Left forelimb (tissue), 1 donor: Measurements from ENCODE around the gene ADCY5.

ENCODE experiments used
- DNase-seq: peaks from one replicate; pipeline ENCODE4 v3.0.0-alpha.2; 2018; ENCODE audit warnings: low spot score

Gene ADCY5

DNA sequence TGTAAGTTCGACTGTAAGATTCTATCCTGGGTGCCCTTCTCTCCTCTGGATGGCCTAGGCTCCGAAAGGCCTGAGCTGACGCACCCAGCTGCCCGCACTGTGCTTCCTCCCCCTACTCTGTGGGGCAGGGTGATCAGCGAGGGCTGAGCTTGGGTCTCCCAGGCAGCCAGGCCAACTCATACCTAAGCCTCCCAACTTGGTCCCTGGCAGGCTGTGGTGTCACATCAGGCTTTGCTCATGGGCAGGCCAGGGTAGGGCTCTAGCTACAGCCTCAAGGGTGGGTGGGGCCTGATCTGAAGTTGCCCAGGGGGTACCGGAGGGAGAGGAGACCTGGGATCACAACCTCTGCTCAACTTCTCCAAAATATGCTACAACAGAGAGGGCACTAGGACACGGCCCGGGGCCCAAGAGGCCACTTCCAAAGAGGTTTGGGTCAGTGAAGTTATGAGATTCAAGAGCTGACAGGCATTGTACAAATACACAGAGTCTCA is 123.1 kb downstream of the ADCY5 start:
- DNase-seq: no peak

DNA sequence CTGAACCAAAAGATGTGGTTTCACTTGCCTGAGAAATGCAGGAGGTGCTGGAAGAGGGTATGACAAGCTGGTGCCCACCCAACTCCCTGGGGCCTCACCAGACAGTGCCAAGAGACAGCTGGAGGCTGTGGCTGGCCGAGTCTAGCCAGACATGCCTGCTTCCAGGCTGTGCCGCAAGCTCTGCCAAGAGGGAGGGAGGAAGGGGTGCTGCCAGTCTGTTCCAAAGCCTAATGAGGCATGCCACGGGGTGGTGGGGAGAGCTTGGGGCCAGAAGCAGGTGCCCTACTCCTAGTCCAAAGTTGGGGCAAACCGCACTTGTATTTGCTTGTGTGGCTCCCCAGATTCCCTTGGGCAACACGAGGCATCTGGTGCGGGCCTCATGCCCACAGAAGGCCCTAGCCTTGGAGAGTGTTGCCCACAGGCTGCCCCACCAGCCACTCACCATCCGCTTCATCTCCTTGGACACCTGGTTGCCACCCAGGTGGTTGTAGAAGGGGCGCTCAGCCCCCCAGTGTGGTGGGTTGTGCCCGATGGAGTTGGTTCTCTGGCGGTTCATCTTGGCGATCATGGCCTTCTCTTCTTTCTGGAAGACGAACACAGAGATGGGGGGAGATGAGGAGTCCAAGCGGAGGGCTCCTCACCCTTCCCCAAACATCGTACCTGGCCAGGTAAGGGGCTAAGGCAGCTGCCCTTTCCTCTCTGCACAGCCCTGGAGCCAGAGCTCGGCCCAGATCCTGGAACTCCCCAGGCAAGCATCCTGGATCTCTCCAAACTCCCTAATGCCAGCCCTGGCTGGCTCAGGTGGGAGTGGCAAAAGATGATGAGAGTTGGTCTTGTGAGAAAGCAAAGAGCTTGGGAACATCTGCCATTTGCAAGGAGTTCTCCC is 123.8 kb downstream of the ADCY5 start:
- DNase-seq: no peak

- no peak for DNase-seq
Measured at GRCh38 chr3:123323781-123324180, 125.1 kb downstream of the ADCY5 start.

DNA sequence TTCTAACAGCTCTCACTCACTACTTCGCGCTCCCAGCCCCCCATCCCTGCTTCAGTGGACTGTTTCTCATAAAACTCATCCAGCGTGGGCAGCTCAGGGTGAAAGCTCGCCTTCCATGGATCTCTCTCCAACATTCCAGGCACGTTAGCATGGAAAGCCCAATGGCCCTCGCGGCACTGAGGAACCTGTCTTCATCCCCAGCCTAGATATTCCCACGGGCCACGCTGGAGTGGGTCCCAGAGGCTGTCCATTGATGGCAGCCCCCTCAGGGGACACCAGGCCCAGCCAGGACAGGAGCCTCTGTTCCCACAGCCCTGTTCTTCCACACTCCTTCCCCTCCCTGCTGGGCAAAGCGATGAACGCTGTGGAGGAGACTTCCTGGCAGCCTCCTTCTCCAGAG is 126.0 kb downstream of the ADCY5 start:
- no peak for DNase-seq

DNA sequence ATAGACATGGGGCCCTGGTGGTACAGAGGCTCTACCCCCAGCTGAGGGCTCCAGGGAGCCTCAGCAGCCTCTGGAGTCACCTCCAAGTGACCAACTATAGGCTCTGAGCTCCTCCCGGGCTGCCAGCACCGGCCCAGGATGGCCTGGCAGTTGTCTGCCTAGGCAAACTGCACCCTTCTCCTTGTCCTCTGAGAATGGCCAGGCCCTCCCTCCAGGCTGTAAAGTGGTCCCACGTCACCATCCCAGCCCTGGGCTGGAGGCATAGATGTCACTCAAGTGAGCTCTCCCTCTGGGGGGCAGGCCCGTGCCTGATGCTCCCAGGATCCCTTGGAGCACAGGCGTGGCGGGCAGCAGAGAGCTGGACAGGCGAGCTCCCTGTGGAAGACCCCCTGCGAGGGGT is 127.1 kb downstream of the ADCY5 start:
- DNase-seq: no peak

DNA sequence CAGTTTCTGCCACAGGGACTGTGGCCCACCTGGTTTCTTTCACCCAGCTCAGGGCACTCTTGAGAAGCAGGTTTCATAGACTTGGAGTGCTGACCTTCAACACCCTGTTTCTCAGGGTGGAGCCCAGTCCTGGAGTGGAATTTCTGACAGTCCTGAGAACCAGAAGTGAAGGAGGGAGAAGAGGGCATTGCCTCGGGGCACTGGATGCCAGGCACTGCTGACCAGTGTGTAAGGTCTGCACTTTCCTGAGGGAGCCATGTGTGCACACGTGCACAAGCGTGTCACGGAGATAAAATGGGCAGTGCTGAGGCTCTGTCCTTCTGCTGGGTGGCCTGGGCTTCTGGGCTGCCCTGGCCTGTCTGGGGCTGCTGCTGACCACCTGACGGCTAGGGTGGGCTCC is 128.7 kb downstream of the ADCY5 start:
- no peak for DNase-seq

- DNase-seq: no peak
Measured at GRCh38 chr3:123319760-123320159, 129.1 kb downstream of the ADCY5 start.

DNA sequence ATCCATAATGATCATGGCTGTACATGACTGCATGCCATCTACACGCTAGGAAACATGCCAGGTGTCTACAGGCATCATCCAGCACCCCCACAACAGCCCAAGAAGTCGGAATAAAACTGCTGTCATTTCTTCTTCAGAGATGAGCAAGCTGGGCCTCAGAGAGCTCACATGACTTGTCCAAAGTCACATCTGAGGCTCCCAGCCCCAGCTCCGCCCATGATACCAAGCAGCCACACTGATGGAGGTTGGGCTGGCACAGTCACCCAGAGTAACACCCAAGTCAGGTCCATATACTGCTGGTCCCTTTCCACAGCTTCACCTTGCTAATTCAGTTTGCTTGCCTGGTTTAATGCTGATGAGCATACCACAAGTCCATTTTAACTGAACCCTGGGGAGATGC is 130.5 kb downstream of the ADCY5 start:
- no peak for DNase-seq

DNA sequence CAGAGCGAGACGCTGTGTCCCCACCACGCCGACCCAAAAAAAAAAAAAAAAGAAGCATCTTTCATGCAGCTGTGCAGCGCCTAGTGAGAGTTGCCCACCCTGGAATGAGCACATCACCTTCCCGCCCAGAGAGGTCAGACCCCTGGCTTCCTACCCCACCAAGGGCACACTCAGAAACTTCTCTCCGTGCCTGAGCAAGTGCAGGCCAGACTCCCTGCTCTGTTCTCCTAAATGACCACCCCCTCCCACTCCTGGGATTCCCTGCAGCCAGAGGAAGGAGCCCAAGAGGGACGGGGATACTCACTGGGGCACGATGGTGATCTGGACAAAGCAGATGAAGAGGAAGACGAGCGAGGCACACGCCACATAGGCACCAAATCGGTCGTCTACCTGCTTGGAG is 131.2 kb downstream of the ADCY5 start:
- no peak for DNase-seq

DNA sequence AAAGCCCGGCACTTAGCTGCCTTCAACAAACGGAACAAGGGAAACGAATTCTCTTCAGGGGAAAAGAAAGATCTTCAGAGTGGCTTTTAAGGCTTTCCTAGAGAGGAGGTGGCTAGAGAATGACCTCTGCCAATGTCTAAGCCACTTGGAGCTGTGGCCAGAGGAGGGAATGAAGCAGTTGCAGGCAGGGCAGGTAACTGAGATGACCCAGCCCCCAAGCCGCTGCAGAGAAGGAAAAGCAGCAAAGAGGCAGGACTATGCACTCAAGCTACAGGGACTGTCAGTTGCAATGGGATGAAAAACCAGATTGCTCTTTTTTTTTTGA is 133.7 kb downstream of the ADCY5 start:
- DNase-seq: no peak

DNA sequence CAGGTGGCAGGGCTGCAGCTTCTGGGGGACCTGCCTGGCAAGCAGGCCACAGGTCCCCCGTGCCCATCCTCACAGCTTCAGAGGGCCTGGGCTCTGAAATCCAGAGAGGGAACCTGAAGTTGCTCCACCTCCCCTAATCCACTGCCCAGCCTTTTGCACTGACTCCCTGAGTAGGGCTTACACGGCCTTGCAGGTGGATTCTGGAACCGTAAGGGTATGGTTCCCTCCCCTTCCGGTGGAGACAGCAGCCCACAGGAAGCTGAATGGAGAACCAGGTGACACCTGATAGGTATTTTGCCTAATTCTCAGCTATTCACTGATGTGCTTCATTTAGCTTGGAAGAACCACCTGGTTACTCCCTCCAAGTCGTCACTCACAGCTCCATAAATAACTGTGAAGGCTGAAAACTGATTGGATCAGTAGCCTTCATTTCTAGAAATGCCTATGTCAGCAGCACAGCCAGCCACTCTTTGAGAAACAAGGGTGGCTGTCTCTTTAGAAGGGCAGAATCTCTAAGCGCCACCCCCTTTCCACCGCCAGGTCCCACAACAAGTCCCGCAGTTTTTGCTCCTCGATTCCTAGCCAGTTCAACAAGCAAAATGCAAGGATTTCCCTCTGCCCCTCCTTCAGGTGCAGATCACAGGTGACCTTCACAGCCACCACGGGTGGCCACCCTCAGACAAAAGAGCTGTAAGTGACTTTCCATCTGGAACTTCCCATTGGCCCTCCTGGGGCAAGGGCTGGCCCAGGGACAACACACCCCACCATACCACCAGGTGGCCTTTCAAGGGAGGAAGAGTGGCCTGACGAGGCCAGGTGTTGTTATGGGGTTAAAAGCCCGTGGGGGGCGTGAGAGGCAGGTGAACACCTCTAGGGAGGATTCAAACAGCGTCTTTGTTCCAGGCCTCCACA is 134.3 kb downstream of the ADCY5 start:
- no peak for DNase-seq

- DNase-seq: no peak
Measured at GRCh38 chr3:123313889-123314288, 135.0 kb downstream of the ADCY5 start.

DNA sequence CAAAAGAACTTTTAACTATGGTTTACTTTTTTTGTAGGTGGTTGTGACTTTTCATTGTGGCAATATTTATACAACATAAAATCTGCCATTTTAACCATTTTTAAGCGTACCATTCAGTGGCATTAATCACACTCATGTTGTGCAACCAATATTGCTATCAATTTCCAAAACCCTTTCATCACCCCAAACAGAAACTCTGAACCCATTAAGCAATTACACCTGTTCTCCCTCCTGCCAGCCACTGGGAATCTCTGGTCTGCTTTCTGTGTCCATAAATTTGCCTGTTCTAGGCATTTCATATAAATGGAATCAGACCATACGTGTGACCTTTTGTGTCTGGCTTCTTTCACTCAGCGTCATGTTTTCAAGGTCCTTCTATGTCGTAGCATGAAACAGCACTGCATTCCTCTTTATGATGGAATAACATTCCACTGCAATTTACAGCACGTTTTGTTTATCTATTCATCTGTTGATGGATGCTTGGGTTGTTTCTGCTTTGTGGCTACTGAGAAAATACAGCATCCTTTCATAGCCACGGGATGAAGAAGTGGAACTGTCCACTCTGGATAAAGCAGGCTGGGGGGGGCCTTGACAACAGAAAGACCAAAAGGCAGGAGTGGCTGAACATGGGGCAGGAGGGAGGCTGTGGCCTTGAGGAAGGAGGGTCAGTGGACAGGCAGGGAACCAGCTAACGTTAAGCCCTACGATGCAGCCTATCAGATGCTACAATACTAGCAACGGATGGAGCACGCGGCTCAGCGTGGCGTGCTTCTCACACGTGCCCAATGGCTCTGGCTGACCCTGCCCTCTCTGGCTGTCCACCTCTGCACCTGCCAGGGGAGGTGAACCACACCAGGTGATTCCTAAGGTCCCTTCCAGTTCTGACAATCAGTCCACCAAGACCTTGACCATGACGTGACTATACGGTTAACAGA is 136.3 kb downstream of the ADCY5 start:
- DNase-seq: no peak

GRCh38 chr3:123311201-123311600 is 137.7 kb downstream of the ADCY5 start:
- DNase-seq: no peak

DNA sequence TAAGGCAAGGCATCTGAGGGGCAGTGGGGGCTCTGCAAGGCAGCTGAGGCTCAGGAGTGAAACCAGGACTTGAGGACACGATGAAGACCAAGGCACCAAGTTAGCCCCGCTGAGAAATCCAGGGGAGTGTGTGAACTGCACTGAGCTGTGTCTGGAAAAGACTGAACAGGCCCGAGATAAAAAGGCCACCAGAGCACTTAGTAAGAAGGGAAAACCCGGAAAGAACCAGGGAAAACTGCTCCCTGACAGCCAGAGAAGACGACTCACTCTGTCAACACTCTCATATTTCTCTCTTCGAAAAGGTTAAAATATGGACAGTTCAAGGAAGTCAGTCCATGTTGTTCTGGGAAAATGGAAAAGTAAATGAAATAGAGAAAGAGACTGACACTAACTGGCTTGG is 138.1 kb downstream of the ADCY5 start:
- DNase-seq: no peak

GRCh38 chr3:123310186-123310585 is 138.7 kb downstream of the ADCY5 start:
- DNase-seq: no peak

DNA sequence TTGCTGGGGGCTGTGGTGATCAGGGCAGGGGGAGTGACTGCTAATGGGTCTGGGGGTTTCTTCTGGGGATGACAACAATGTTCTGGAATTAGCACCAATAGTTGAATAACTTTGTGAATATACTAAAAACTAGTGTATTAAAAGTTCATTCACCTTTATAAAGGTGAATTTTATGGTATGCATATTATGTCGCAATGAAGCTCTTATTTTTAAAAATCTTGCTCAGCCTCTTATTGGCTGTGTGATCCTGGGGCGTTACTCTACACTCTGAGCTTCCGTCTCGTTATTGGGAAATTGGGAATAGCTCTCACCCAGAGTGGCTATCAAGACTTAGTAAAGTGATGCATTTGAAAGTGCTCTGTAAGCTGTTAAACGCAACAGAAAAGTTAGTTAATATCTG is 141.8 kb downstream of the ADCY5 start:
- no peak for DNase-seq

GRCh38 chr3:123305192-123305591 is 143.7 kb downstream of the ADCY5 start:
- no peak for DNase-seq

DNA sequence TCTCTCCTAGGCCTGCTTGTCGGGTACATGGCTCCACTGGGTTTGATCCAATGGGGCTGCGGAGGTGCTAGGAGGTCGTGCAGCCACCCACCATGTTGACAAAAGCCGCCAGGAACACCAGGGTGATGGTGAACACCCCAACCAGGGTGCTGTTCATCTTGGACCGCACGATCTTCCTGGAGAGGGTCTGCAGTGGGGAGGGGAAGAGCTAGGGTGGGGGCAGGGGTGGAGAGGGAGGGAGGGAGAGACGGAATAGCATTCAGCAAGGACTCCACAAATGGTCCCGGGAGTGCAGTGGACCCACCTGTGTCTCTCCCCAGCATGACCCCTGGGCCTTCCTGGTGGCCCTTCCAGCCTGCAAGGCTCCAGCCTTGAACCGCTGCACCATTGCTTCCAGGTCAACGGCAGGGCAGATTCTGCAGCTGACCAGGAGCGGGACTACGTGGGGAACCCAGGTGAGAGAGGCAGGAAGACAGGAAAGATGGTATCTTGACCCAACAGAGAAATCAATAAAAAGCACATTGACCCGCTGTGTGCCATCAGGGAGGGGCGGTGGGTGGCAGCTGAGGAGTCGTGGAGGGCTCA is 144.8 kb downstream of the ADCY5 start:
- no peak for DNase-seq

DNA sequence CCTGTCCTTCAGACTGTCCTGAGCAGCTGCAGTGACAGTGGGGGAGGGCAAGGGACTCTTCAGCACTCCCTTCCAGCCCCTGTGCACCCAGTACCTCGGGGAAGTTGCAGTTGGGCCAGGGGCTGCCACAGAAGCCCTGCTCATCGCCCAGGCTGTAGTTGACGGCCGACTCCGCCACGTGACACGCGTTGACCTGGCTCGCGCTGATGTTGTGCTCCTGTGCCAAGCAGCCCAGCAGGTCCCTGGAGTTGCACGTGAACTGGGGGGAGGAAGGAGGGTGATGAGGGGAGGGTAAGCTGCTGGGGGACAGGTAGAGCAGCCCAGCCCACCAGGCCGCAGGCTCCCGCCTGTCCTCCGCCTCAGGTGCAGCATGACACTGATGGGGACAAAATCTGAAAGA is 145.9 kb downstream of the ADCY5 start:
- no peak for DNase-seq

DNA sequence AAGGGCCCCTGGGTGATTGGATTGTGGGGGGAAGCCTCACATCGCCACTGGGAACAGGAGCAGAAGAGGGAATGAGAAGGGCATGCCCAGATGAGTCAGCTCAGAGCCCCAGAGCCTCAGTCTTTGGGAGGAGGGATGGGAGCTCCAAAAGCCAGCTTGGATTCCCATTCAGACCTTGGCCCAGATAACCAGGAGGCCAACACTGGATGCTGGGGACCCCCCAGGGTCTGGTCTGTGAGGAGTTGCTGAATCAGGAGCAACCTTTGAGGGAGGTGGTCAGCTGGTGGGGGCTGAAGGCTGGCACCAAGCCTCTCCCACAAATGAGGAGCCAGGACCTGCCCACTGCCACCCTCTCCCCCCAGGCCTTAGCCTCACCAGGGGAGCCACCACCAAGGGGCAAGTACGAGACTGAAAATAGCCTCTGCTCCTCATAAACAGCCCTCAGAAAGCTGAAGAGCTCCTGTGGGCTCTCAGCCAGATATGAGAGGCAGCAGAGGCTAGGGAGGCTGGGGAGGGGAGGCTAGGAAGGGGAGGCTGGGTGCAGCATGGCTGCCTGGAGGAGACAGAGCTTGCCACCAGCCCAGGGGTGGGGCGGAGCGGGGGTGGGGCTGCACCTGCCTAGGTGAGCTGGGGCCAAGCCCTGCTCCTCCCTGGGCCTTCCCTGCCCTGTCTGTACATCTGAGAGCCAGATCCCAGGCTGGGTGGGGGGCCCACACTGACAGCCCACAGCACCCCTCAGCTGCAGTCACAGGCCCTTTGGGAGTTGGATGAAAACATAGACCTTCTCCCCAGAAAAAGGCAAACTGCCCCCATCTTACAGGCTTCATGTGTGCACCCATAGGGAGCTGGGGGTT is 147.3 kb downstream of the ADCY5 start:
- DNase-seq: no peak
